NCI-H2227 (cell line): Measurements from ENCODE around the gene SIGLEC1.
A peak's percentile ranks its signal among the peaks of the same experiment; 100 is the strongest.

Experiments
- DNase-seq: peaks from one replicate; lab custom pipeline; 2025; ENCODE audit not compliant: unreplicated experiment; lab: John Stamatoyannopoulos, UW

SIGLEC1 gene

DNA sequence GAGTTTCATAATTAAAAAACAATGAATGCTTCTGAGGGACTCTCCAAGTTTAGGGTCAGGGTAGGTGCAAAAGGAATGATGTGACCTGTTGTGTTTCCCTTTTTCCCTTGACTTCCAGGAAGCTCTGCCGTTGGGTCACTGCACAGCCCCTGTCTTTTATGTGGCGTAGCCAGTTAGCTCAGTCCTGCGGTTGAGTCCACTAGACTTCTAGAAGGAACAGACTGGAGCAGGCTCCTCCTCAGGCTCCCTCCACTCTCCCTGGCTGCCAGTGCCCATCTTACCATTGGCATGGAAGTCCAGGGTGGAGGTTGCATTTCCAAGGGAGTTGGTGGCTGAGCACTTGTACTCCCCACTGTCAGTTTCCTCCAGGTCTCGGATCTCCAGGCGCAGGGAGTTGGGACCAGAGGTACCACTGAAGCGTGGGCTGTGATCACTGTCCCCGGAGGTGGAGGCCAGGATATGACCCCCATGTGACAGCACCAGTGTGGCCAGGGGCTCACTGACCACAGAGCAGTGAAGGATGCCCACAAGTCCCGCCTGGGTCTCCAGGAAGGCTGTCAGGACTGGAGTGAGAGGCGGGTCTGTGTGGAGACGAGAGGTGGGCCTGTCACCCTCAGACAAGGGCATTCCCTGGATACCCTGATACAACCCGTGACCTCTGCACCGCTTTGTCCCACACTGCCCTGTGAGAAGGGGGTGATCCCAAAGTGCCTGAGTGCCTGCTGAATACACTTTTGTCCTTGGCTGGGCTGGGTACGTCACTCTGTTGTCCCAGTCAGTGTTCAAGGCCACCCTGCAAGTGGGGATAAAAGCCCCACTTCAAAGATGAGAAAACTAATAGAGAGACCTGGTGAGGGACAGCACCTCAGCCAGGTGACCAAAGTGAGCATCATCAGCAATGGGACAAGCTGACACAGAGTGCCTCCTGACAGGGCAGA, 11.1 kb downstream of the SIGLEC1 start:
- DNase-seq: no peak

DNA sequence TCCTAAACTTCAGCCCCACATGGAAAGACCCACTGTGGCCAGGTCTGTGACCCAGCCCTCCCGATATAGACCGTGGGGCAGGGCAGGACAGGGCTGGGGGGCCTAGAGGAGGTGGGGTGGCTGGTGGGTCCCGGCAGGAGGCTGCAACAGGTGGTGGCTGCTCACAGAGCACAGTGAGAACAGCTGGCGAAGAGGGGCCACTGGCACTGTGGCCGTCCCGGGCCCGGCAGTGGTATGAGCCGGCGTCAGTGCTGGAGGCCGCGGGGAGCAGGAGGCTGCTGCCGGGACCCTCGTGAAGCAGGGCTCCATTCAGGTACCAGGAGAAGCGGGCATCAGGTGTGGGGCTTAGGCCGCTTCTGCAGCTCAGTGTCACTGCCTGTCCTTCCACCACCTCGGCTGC, 13.4 kb downstream of the SIGLEC1 start:
- no peak for DNase-seq

DNA sequence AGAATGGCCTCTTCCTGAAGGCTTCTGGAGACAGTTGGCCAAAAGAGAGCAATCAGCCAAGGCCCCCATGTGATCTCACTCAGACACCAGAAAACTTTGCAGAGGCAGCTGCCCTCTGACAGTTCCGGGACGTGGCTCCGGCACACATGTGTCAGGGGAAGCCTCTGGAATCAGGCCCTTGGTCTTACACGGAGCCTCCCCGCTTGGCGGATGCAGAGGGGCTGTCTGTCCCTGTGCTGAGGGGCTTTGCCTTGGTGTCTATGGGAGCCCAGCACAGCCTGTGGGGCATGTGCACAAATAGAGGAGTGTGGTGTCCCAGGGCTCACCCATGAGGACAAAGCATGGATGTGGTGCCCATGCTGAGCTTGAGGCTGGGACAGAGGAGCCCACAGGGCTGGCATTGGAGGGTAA, 13.8 kb downstream of the SIGLEC1 start:
- DNase-seq: no peak

DNA sequence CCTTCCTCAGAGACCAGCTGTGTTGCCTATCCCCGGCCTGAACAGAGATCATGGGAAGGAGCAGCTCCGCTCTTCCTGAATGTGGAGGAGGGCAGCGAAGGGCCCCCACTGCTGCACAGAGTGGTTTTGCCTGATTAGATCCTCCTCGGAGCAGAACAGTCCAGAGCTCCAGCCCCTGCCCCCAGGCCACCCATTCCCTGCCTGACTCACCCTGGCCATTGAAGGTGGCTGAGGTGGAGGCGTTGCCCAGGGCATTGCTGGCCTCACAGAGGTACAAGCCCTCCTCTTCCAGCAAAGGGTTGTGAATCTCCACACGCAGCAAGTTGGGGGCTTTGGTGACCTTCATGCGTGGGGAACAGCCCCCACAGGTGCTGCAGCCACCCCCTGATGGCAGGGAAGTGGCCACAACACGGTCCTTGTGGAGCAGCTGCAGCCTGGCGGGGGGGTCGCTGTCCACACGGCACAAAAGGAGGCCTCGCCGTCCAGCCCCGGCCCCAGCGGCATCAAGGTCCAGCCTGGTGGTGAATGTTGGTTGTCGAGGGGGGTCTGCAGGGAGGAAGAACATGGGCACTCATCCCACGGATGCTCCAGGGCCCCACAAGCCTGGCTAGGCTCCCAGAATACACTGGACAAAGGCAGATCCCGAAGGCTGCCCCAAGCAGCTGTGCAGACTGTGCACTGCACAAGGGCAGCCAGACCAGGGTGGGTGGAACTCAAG, 14.7 kb downstream of the SIGLEC1 start:
- DNase-seq: no peak

DNA sequence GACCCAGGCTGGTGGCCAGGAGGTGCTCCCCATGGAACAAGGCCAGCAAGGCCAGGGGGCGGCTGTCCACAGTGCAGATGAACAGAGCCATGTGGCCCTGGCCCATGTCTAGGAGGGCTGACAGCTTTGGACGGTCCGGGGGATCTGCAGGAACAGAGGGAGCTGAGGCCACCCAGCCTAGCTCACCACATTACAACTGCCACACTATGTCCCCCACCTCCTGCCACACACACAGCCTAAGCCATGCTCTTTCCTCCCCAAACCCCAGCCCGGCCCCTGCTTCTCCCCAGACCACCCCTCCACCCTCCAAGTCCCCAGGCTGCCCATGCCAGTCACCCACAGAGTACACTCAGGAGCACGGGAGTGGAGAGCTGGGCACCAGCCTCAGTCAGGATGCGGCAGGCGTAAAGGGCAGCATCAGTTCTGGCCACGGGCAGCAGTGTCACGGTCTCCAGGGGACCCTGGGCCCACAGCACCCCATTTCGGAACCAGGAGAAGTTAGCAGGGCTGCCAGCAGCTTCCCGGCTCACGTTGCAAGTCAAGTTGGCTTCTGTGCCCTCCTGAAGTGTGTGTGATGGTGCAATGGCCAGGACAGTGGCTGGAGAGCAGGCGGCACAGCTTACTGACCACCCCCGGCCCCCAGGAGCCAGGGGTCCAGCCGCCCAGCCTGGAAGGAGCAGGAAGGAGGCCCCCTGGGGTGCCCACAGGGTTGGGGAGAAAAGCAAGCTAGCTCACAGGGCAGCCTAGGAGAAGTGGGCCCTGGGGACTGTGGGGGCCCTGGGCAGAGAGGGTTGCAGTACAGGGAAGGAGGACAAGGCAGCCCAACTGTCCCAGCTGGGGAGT, 15.4 kb downstream of the SIGLEC1 start:
- no peak for DNase-seq

DNA sequence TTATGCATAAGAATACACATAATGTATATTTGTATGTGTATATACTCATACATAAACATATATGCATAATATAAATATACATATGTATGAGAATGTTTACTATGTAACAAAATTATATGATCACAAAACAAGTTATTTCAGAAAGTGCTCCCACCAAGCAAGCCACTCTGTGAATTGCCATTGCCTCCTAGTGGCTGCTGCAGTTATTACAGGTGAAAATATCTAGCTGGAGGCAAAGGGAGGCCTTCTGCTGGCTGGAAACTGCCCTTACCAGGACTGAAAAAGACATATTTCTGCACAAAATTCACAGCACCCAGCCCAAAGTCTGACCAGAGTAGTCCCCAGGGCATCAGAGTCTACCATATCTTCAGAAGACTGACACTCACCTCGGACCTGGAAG, 16.2 kb downstream of the SIGLEC1 start:
- no peak for DNase-seq

DNA sequence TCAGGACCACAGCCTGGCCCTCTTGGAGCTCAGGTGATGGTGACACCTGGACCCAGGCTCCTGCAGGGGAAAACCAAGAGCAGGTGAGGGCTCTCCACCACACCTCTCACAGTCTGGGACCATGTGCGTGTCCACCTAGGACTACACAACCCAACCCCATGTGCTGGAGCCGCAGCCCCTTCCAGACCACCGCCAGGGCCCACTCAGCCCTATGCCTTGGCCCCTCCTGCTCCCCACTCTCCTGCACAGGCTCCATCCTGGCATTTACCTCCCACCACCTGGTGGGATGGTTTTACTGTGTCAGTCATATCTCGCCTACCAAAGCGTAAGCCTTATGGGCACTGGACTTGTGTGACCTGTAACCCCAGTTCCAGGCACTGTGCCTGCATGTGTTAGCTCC, 17.5 kb downstream of the SIGLEC1 start:
- no peak for DNase-seq

DNA sequence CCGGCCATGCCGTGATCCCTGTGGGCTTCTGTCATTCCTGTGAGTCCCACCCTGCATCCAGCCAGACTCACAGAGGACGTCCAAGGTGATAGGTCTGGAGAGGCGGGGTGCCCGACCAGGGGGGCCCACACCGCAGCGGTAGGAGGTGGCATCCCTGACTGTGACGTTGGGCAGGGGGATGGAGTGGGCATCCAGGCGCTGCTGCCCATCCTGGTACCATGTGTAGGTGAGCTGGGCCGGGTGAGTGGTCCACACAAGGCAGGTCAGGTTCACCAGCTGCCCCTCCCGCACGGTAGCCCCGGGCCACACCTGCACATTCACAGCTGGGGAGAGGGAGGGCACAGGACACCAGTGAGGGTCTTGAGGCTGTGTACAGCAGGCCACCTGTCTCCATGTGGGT, 19.0 kb downstream of the SIGLEC1 start:
- DNase-seq: no peak

DNA sequence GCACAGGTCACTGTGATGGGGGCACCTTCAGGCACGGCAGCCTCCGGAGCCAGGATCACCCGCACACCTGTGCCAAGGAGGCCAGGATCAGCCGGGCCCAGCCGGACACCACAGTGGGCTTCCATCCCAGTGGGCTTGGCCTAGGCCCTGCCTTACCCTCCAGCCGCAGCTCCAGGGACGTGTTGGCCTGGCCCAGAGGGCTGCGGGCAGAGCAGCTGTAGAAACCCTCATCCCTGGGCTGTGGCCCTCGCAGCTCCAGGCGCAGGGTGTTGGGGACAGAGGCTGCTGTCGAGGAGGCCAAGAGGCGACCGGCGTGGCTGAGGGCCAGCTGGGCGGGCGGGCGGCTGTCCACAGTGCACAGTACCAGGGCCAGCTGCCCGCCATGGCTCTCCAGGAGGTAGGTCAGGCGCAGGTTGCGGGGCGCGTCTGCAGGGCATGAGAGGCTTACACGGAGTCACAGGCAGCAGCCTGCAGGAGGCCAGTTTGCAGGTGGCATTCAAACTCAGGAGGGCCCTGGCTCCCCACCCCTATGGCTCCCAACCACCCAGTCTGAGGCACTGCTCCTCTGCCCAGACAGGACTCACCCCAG, 19.6 kb downstream of the SIGLEC1 start:
- no peak for DNase-seq

DNA sequence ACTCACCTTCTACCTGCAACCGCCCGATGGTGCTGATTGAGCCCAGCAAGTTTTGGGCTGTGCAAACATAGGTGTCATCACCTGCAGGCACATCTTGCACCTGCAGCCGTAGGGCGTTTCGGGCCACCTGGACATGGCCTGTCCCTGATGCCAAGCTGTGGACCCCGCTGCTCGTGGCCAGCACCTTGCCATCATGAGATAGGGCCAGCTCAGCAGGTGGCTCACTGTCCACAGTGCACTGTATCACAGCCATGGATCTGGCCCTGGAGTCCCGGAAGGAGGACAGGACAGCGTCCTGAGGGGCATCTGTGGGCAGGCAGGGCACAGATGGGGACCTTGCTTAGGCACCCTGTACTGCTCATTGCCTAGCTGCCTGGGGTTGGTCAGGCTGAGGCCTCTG, 20.5 kb downstream of the SIGLEC1 start:
- no peak for DNase-seq

DNA sequence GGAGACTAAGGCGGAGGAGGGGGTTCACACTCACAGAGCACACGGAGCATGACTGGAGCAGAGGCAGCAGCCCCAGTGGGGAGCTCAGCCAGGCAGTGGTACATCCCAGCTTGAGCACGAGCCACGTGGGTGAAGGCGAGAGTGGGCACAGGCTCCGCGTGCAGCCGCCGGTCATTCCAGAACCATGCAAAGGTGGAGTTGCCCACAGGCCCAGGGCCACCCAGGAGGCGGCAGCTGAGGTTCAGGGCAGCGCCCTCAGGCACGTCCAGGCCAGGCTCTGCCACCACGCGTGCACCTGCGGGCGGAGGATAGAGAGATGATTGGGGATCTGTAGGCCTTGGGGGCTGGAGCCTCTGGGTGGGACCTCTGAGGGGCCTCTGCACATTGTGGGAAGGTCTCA, 21.1 kb downstream of the SIGLEC1 start:
- no peak for DNase-seq

DNA sequence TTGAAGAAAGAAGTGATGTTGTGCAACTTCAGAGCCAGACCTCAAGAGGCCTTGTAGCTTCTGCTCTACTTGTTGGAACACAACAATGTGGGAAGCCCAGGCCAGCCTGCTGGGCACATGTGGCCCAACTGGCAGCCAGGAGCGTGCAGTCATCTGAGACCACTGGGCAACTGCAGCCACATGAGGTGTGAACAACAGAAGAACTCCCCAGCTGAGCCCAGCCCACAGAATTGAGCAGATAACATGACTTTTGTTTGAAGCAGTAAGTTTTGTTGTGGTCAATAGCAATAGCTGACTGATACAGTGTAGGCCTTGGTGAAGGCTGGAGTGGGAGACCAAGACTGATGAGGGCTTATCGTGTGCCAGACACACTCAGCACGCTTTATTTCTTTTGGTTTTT, 22.0 kb downstream of the SIGLEC1 start:
- DNase-seq: no peak

DNA sequence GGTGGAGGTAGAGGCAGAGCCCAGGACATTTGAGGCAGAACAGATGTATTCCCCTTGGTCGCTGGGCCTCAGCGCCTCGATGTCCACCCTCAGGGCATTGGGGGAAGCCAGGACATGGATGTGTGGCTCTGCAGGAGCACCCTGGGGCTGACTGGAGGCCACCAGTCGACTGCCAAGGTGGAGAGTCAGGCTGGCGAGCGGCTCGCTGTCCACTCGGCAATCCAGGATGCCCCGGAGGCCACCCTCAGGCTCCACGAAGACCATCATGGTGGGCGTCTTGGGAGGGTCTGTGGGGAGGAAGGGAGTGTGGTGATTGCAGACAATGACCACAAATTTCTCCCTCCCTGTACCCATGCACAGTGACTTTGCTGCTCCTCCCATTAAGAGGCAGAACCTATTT, 22.4 kb downstream of the SIGLEC1 start:
- DNase-seq: no peak

DNA sequence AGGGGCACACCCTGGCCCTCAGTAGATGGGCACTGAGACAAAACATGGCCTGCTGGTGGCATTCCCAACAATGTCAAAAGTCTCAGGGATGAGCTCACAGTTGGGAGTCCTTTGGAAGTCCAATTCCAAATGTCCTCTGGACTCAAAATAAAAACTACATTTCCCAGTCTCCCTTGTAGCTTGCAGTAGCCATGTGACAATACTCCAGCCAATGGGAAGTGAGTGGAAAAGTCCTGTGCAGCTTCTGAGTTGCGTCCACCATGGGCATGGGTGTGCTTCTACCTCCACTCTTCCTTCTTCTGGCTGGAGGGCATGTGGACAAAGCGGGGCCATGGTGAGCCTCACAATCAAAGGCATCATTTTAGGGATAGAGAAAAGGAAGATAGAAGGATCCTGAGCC, 24.7 kb downstream of the SIGLEC1 start:
- no peak for DNase-seq

DNA sequence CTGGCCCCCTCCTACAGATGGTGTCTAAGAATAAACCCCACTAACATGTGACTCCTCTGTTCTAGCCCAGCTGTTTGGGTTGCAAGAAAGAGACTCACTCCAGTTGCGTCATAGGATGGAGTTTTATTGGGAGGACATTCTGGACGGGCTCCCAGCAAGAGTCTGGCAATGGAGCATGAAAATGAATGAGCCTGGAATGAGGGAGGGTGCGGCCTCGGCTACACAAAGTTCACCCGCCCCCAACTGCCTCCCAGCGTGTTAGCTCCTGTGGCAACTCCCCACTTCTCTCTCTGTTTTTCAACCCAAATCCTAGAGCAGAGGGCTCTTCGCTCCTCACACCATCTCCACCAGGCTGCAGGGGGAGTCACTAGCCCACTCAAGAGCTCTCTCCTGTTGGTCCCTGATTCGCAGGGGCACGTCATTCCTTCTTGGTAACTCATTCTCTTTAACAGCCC, 25.5 kb downstream of the SIGLEC1 start:
- no peak for DNase-seq

DNA sequence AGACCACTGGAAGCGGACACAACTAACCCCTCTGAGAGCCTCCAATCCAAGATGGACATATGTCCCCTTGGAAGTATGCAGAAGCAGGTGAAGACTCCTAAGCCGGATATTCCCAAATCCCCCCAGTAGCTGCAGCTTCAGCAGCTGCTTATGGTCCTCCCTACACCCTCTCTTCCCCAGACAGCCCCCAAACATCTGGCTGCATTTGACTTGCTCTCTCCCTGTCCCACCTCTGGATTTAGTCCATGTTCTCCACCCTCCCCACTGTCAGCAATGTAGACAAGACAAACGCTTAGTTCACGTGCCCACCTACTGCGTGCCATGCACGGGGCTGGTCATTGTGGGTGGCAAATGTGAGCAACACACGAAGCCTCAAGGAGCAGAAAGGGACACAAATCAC, 26.0 kb downstream of the SIGLEC1 start:
- no peak for DNase-seq

DNA sequence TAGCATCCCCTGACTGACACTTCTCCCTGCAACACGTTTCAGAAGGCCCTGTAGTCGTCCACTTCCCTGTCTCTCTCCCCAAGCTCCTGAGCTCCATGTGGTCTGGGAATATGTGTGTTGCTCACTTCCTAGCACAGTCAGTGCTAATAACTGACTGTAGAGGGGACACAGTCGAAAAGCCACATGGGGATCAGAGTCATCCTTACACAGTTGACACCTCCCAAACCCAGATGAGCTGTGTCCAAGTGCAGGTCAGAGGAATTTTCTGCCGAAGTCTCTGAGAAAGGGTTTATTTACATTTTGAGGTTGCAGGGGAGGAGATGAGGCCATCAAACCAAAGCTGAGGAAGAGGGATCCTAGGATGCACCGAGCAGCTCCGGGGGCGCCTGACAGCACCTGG, 27.1 kb downstream of the SIGLEC1 start:
- DNase-seq: no peak

DNA sequence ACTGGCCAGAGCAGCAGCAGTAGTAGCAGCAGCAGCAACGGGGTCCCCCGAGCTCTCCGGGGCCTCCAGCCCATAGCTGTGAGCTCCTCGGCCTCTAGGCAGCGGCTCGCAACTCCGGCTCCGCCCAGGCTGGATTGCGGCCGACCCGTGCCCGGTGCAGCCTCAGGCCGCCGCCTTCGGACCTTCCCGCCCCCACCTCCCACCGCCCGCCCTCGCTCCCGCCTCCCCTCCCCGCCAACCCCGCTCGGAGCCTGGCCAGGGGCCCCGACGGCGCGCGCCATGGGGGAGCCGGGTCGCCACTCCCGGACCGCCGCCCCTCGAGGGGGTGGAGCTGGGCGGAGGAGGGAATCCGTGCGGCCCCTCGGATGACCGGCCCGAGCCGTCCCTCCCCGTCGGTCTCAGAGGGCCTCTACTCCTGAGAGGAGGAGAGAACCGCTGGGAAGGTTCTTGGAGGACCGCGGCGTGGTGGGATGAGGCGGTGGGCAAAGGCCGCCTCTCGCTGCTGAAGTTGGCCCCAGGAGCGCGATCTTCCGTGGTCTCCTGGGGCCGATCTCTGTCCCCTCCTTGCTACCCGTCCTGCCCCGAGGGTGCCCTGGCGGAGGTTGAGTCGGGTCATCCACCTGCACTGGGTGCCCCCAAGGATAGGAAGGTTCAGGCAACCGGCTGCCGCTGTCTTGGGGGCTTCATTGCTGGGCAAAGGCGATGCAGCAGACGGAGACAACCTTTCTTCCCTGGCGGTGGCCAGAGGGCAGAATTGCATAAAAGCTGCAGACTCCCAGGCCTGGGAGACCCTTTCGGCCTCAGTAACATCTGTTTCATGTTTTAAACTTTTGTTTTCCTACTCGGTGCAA, 30.2 kb downstream of the SIGLEC1 start, which contains the start of gene ADAM33:
ADAM33 (minus strand) TSS at position 80 of the 851 bp plus-strand sequence; CDS start at position 74, 6 bp downstream.
- DNase-seq: peak; percentile 51

DNA sequence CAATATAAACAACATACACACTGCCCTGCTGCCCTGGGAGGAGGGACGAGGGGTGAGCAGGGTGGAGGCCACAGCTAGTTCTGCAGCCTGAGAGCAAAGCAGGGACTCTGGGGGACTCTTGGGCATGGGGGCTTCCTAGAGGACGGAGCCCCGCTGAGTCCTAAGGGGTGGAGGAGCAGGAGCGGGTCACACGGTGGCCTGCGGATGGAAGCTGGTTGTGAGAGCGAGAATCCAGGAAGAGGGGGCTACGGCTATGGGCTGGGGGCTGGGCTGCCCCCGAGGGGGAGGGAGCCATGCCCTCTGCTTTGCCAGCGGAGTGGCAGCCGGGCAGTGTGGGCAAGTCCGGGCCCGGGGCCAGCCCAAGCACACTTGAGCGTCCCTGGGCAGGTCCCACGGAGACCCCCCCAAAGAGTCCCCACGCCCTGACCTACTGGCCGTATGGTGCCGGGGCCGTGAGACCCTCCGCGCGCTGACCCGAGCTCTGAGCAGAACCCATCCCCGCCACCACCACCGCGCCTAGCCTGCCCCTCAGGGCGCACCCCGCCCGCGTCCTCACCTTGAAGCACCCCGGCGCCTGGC, 31.0 kb downstream of the SIGLEC1 start:
- DNase-seq: no peak
